GM10248 (cell line): ENCODE measurements around the gene KRTAP4-8.
"Not testable (repeated sequence)": the region's sequence is repeated elsewhere in the genome, so short reads cannot be mapped to it uniquely, and the experiment has no call there.

Experiments
- CTCF ChIA-PET: fragments of 300-600 bp; sonication (Branson Sonifier 250); formaldehyde crosslinking; extraction: SDS; loops from one replicate; lab custom pipeline; 2021; ENCODE audit warnings: antibody characterized with exemption; lab: Yijun Ruan, JAX
- POLR2A ChIA-PET: fragments of 350-650 bp; sonication (Branson Sonifier 250); formaldehyde crosslinking; extraction: SDS; loops from one replicate; lab custom pipeline; 2020; ENCODE audit warnings: antibody characterized with exemption; lab: Yijun Ruan, JAX
- DNase-seq: peaks from one replicate; pipeline ENCODE4 v3.0.0; 2012; ENCODE audit errors: extremely low spot score
- CTCF ChIP-seq: IDR thresholded peaks from 2 replicates; pipeline ENCODE4 v1.5.1; 2012; ENCODE audit warnings: mild to moderate bottlenecking, low read depth; ENCODE audit errors: extremely low read depth, missing control alignments, control extremely low read depth

The KRTAP4-8 gene

GRCh38 chr17:41107941-41108450 is 10.1 kb upstream of the KRTAP4-8 start:
- CTCF ChIA-PET = no interaction called here
- no peak for DNase-seq
- POLR2A ChIA-PET = no interaction called here
- TF ChIP-seq CTCF = no peak

DNA sequence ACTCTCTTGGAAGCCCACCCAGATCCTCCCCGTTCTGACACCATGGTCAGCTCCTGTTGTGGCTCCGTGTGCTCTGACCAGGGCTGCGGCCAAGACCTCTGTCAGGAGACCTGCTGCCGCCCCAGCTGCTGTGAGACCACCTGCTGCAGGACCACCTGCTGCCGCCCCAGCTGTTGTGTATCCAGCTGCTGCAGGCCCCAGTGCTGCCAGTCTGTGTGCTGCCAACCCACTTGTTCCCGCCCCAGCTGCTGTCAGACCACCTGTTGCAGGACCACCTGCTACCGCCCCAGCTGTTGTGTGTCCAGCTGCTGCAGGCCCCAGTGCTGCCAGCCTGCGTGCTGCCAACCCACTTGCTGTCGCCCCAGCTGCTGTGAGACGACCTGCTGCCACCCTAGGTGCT is 7.4 kb upstream of the KRTAP4-8 start, which contains the start of gene KRTAP4-9:
KRTAP4-9 (plus strand) TSS at position 43 of the 400 bp plus-strand sequence; CDS start at position 43, 0 bp downstream.
- POLR2A ChIA-PET = not testable (repeated sequence)

GRCh38 chr17:41104386-41105038 is 6.6 kb upstream of the KRTAP4-8 start:
- POLR2A ChIA-PET = not testable (repeated sequence)

More for the DNA sequence above, 7.4 kb upstream of the KRTAP4-8 start, which contains the start of gene KRTAP4-9:
- CTCF ChIA-PET, DNase-seq: not testable (repeated sequence)

GRCh38 chr17:41103896-41104295 is 6.0 kb upstream of the KRTAP4-8 start:
- CTCF ChIA-PET = no interaction called here
- POLR2A ChIA-PET = no interaction called here
- no peak for TF ChIP-seq CTCF
- no peak for DNase-seq

More at GRCh38 chr17:41104386-41105038, 6.6 kb upstream of the KRTAP4-8 start:
- CTCF ChIA-PET, DNase-seq: not testable (repeated sequence)

- no peak for DNase-seq
- no peak for TF ChIP-seq CTCF
- ChIA-PET POLR2A (no interaction called here), CTCF (no interaction called here)
Measured at GRCh38 chr17:41101586-41102259, 3.8 kb upstream of the KRTAP4-8 start, which contains the start of gene KRTAP4-16. KRTAP4-16 (minus strand) TSS chr17:41102209; CDS start chr17:41102209, 0 bp downstream.

DNA sequence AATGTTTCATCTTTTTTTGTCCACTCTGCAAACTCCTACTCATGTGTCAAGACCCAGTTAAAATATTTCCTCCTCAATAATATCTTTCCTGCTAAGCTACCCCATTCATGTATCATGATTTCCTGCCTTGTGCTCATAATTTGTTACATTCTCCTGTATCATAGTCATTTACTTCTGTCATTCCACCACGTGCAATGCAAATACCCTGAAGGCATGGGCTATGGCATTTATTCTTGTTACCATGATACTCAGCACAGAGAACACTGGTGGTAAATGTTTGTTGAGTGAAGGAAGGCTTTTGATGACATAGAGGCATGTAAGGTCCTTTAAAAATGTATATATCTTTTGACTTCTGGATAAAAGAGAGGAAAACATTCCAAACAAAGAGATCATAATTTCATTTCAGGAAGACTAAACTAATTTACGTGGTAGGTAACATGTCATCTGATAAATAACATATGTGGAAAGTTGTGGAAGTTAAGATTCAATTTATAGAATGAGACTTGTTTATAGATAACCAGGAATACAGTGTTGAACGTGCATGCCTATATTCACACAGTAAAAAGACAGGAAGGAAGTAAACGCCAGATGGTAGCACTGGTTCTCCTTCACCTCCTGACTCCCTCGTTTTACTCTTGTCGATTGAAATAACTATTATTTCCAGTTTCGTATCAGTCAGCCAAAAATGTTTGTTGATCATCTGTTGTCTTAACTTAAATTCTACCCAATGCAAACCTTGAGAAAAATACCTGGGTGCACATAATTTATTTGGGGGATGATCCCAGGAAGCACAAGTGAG is 1.9 kb upstream of the KRTAP4-8 start:
- CTCF ChIA-PET, POLR2A ChIA-PET, DNase-seq: not testable (repeated sequence)

GRCh38 chr17:41098481-41098880 is 539 bp upstream of the KRTAP4-8 start:
- CTCF ChIA-PET = no interaction called here
- POLR2A ChIA-PET = no interaction called here
- no peak for DNase-seq
- TF ChIP-seq CTCF = no peak
